Astrocyte of the spinal cord (primary cell): ENCODE results near the gene HDAC4.

Experiments
- DNase-seq: peaks from one replicate; pipeline ENCODE4 v3.0.0; 2011; ENCODE audit warnings: low read depth, low spot score
- H3K4me3 ChIP-seq: 2 replicates; pipeline ENCODE4 v1.5.1; 2011; ENCODE audit warnings: low read depth, mild to moderate bottlenecking, low read length, moderate library complexity
- CTCF ChIP-seq: IDR thresholded peaks from 2 replicates; pipeline ENCODE4 v1.5.1; 2012; ENCODE audit warnings: low read depth, mild to moderate bottlenecking, low read length, inconsistent platforms
- in situ Hi-C: cut with HindIII; loops from 2 replicates; pipeline ENCODE4 v1.10.0; 2017; ENCODE audit warnings: low sequenced_read_pairs

The HDAC4 gene

GRCh38 chr2:239148495-239149200 is 252.2 kb downstream of the HDAC4 start:
- no peak overlapping the region for H3K4me3 ChIP-seq
- DNase-seq: no peak
- TF ChIP-seq CTCF: no peak
- in situ Hi-C loops: no loop called here

- DNase-seq: no peak
- no peak for TF ChIP-seq CTCF
- in situ Hi-C loops: no loop called here
- H3K4me3 ChIP-seq: no peak overlapping the region
Observed at GRCh38 chr2:239147376-239147775, 253.4 kb downstream of the HDAC4 start.

DNA sequence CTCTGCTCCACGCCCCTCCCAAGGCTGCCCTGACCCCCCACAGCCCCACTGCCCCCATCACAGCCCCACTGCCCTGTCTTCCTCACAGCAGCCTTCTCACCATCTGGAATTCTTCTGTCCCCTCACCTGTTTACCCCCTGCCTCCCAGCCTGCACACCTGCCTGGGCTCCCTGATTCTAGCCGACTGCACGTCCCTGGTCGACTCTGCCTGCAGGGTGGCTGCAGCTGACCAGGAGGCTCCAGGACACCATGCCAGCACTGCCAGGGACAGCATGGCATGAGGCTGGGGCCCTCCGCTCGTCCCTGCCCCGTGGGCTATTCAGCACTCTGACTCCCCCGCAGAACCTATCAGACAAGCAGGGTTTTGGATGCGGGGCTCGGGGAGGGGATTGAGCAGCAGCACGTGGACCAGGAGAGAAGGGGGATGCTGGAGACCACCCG is 254.1 kb downstream of the HDAC4 start:
- in situ Hi-C loops: no loop called here
- H3K4me3 ChIP-seq: no peak overlapping the region
- DNase-seq: no peak

GRCh38 chr2:239146011-239146641 is 254.7 kb downstream of the HDAC4 start:
- in situ Hi-C loops: no loop called here
- H3K4me3 ChIP-seq: no peak overlapping the region
- no peak for TF ChIP-seq CTCF
- DNase-seq: no peak

More for the DNA sequence above, 254.1 kb downstream of the HDAC4 start:
- TF ChIP-seq CTCF: no peak

GRCh38 chr2:239145601-239146000 is 255.2 kb downstream of the HDAC4 start:
- in situ Hi-C loops: no loop called here
- DNase-seq: no peak
- no peak for TF ChIP-seq CTCF
- H3K4me3 ChIP-seq: no peak overlapping the region

- H3K4me3 ChIP-seq: no peak overlapping the region
- in situ Hi-C loops: no loop called here
- no peak for TF ChIP-seq CTCF
- DNase-seq: no peak
Observed at GRCh38 chr2:239145106-239145505, 255.7 kb downstream of the HDAC4 start.
